C4-2B (cell line): ENCODE data around the gene C6orf89.
"Not testable (repeated sequence)": the region's sequence is repeated elsewhere in the genome, so short reads cannot be mapped to it uniquely, and the experiment has no call there.

Experiments used
- H3K27ac ChIP-seq: fragments of 450-650 bp; 2 replicates; pipeline ENCODE4 v1.5.1; 2017
- ZFX ChIP-seq: fragments of 450-650 bp; IDR thresholded peaks from 2 replicates; pipeline ENCODE4 v1.6.1; 2017
- TF ChIP-seq, protein P1 (sequence below): fragments of 450-650 bp; conservative IDR thresholded peaks from 2 replicates; pipeline ENCODE4 v1.5.1; 2017; ENCODE audit warnings: mild to moderate bottlenecking

Gene C6orf89

GRCh38 chr6:36945301-36945700 lies 59.5 kb downstream of the C6orf89 start:
- no peak overlapping the region for H3K27ac ChIP-seq
- TF ChIP-seq, protein P1, sequence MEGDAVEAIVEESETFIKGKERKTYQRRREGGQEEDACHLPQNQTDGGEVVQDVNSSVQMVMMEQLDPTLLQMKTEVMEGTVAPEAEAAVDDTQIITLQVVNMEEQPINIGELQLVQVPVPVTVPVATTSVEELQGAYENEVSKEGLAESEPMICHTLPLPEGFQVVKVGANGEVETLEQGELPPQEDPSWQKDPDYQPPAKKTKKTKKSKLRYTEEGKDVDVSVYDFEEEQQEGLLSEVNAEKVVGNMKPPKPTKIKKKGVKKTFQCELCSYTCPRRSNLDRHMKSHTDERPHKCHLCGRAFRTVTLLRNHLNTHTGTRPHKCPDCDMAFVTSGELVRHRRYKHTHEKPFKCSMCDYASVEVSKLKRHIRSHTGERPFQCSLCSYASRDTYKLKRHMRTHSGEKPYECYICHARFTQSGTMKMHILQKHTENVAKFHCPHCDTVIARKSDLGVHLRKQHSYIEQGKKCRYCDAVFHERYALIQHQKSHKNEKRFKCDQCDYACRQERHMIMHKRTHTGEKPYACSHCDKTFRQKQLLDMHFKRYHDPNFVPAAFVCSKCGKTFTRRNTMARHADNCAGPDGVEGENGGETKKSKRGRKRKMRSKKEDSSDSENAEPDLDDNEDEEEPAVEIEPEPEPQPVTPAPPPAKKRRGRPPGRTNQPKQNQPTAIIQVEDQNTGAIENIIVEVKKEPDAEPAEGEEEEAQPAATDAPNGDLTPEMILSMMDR, result no peak
- TF ChIP-seq ZFX, result no peak

DNA sequence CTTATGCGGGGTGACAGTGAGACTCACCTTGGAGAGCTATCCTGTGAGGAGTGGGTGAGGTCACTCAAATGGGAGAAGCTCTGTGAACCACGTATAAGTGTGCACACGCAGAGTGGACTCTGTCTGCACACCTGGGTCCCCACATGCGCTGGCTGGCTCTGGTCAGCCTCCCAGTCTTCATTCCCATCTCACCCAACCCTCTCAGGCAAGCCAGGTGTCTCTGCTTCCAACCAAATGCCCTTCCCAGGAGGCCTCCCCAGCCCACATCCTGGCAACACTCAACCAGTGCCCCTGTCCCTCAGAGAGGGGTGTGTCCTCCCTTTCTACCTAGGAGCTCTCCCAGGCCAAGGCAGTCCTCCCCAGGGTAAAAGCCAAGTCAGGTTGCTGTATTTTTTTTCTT lies 60.8 kb downstream of the C6orf89 start:
- no peak for TF ChIP-seq ZFX
- TF ChIP-seq, protein P1, result no peak
- no peak overlapping the region for H3K27ac ChIP-seq

- TF ChIP-seq, protein P1, result no peak
- TF ChIP-seq ZFX, result no peak
- H3K27ac ChIP-seq, result no peak overlapping the region
Observed at GRCh38 chr6:36947570-36948351, 62.0 kb downstream of the C6orf89 start.

GRCh38 chr6:36949076-36949475 lies 63.3 kb downstream of the C6orf89 start:
- H3K27ac ChIP-seq, result not testable (repeated sequence)

GRCh38 chr6:36949636-36950035 lies 63.9 kb downstream of the C6orf89 start:
- no peak for TF ChIP-seq ZFX
- TF ChIP-seq, protein P1, result no peak
- H3K27ac ChIP-seq, result no peak overlapping the region

DNA sequence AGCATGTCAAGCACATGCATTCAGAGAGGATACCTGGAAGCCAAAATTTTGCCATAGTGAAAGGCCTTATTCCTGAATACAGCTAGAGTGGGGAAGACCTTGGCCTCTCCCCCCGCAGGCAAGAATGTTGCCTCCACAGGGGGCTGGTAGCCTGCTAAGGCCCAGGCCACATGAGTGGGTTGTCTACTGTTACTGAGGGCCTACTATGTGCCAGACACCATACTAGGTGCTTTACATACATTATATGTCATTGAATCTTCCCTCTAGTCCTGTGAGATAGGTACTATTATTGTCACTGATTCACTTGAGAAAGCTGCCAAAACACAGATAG lies 68.1 kb downstream of the C6orf89 start:
- H3K27ac ChIP-seq, result no peak overlapping the region
- TF ChIP-seq ZFX, result no peak
- TF ChIP-seq, protein P1, result no peak

DNA sequence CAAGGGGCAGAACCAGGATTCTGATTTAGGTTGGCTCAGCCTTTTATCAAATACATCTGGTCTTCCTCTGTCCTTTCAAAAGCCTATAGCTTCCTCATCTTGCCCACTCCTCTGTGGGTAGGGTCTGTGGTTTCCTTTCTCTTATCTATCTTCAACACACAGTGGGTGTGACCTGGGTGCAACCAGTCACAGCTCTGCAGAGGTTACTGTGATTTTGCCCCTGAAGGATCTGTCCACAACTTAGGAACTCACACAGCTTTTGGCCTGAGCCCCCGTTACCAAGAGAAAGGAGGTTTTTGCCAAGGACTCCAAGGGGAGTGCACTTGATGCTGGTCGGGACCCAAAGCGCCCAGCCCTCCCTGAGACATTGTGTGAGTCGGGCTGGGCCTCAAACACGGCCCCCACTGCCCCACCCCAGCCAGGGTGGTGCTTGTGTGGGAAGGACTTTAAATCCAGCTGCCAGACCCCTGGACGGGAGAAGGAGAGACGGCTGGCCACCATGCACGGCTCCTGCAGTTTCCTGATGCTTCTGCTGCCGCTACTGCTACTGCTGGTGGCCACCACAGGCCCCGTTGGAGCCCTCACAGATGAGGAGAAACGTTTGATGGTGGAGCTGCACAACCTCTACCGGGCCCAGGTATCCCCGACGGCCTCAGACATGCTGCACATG lies 68.6 kb downstream of the C6orf89 start, which contains the start of gene PI16:
PI16 (plus strand) TSS at position 477 of the 670 bp plus-strand sequence; CDS start at position 500, 23 bp downstream.
- H3K27ac ChIP-seq, result no peak within 1 kb of the TSS
- TF ChIP-seq ZFX, result no peak
- TF ChIP-seq, protein P1, result no peak

DNA sequence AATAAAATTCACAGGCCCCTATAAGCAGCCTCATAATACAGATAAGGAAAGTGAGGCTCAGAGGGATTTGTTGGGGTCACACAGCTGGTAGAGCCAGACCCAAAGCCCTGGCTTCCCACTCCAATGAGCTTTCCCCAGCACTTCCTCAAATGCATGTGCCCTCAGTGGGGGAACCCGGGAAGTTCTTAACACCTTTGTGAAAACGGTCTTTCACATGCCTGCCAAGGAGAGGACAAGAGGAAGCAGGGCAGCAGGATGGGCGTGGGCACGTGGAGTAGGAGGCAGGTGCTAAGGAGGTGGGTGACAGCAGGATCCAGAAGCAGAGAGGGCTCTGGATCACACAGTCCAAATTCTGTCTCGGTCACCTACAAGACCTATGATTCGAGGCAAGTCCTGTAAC lies 69.4 kb downstream of the C6orf89 start:
- TF ChIP-seq, protein P1, result no peak
- TF ChIP-seq ZFX, result no peak
- no peak overlapping the region for H3K27ac ChIP-seq
